ENCODE data around the gene KRTAP12-3.

GRCh38 chr21:44611551-44611950 is 46.2 kb upstream of the KRTAP12-3 start:
- TF ChIP-seq, protein P1, sequence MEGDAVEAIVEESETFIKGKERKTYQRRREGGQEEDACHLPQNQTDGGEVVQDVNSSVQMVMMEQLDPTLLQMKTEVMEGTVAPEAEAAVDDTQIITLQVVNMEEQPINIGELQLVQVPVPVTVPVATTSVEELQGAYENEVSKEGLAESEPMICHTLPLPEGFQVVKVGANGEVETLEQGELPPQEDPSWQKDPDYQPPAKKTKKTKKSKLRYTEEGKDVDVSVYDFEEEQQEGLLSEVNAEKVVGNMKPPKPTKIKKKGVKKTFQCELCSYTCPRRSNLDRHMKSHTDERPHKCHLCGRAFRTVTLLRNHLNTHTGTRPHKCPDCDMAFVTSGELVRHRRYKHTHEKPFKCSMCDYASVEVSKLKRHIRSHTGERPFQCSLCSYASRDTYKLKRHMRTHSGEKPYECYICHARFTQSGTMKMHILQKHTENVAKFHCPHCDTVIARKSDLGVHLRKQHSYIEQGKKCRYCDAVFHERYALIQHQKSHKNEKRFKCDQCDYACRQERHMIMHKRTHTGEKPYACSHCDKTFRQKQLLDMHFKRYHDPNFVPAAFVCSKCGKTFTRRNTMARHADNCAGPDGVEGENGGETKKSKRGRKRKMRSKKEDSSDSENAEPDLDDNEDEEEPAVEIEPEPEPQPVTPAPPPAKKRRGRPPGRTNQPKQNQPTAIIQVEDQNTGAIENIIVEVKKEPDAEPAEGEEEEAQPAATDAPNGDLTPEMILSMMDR (IDR thresholded peaks at IDR 0.05): no peak
- no peak for TF ChIP-seq POLR2A (IDR thresholded peaks at IDR 0.05)

Measured in heart left ventricle (tissue), 13 donors.